ENCODE results near the gene SLC43A1.

SLC43A1 gene

GRCh38 chr11:57497303-57498247, 17.9 kb downstream of the SLC43A1 start:
- DNase-seq, result no peak

- no peak for DNase-seq
These were observed 19.2 kb downstream of the SLC43A1 start for GRCh38 chr11:57496109-57496820.

- peak; percentile 88 for DNase-seq
These were observed 21.7 kb downstream of the SLC43A1 start for GRCh38 chr11:57493507-57494503.

- peak; percentile 85 for DNase-seq
These were observed 24.0 kb downstream of the SLC43A1 start for GRCh38 chr11:57491371-57492061.

- DNase-seq, result no peak
These were observed 24.9 kb downstream of the SLC43A1 start for GRCh38 chr11:57490456-57491248.

- no peak for DNase-seq
These were observed 27.4 kb downstream of the SLC43A1 start for GRCh38 chr11:57487920-57488659.

- DNase-seq, result no peak
These were observed 28.3 kb downstream of the SLC43A1 start for GRCh38 chr11:57487021-57487778.

- no peak for DNase-seq
These were observed 30.1 kb downstream of the SLC43A1 start for GRCh38 chr11:57485217-57485990.

- DNase-seq, result no peak
These were observed 31.3 kb downstream of the SLC43A1 start for GRCh38 chr11:57484141-57484710.

- DNase-seq, result no peak
These were observed 32.0 kb downstream of the SLC43A1 start for GRCh38 chr11:57483562-57483918.

GRCh38 chr11:57482782-57483561, 32.5 kb downstream of the SLC43A1 start:
- DNase-seq, result peak; percentile 88

GRCh38 chr11:57481915-57482781, 33.4 kb downstream of the SLC43A1 start:
- no peak for DNase-seq

GRCh38 chr11:57481315-57481714, 34.2 kb downstream of the SLC43A1 start:
- DNase-seq, result no peak

GRCh38 chr11:57480409-57481137, 34.9 kb downstream of the SLC43A1 start:
- peak; percentile 85 for DNase-seq

- DNase-seq, result no peak
These were observed 35.6 kb downstream of the SLC43A1 start for GRCh38 chr11:57479911-57480310.
